Subcutaneous abdominal adipose tissue (tissue), 5 donors: Measurements from ENCODE around the gene PAPSS1.

Experiments used
- H3K27ac ChIP-seq: one replicate; pipeline ENCODE4 v1.7.0; 2013; ENCODE audit warnings: low read depth, mild to moderate bottlenecking, inconsistent platforms, low read length, moderate library complexity
- H3K27me3 ChIP-seq, 5 donors: one replicate each; pipeline ENCODE4 v1.7.0; 2013; ENCODE audit warnings: low read length in 5 of 5, inconsistent platforms in 1 of 5; ENCODE audit not compliant: control insufficient read depth in 5 of 5, insufficient read depth in 4 of 5
- H3K36me3 ChIP-seq, 5 donors: one replicate each; pipeline ENCODE4 v1.7.0; 2013; ENCODE audit warnings: low read length in 5 of 5; ENCODE audit not compliant: control insufficient read depth in 5 of 5, insufficient read depth in 5 of 5
- H3K4me1 ChIP-seq, 5 donors: one replicate each; pipeline ENCODE4 v1.7.0; 2013; ENCODE audit warnings: low read length in 5 of 5, mild to moderate bottlenecking in 3 of 5, moderate library complexity in 1 of 5; ENCODE audit not compliant: control insufficient read depth in 5 of 5, insufficient read depth in 5 of 5
- H3K4me3 ChIP-seq, 5 donors: one replicate each; pipeline ENCODE4 v1.7.0; 2013; ENCODE audit warnings: low read length in 5 of 5, low read depth in 1 of 5
- H3K9ac ChIP-seq, 5 donors: one replicate each; pipeline ENCODE4 v1.7.0; 2013; ENCODE audit warnings: low read length in 5 of 5, mild to moderate bottlenecking in 4 of 5, moderate library complexity in 3 of 5
- H3K9me3 ChIP-seq, 5 donors: one replicate each; pipeline ENCODE4 v1.7.0; 2013; ENCODE audit warnings: low read length in 5 of 5; ENCODE audit not compliant: control insufficient read depth in 5 of 5
- donor health status: healthy.
- donor health status: healthy.
- donor health status: healthy.
- donor health status: healthy.
- donor health status: healthy.

Gene PAPSS1

GRCh38 chr4:107692202-107692601 is 27.8 kb downstream of the PAPSS1 start:
- Histone ChIP-seq H3K9ac (no peak overlapping the region), H3K36me3 (peaks cover 0 to 23% (median 11%) of the 10 kb centered on the region in 5 donors), H3K4me1 (no peaks in the 10 kb centered on the region), H3K9me3 (no peaks in the 10 kb centered on the region), H3K27me3 (no peaks in the 10 kb centered on the region), H3K4me3 (no peak overlapping the region), H3K27ac (no peak overlapping the region)

DNA sequence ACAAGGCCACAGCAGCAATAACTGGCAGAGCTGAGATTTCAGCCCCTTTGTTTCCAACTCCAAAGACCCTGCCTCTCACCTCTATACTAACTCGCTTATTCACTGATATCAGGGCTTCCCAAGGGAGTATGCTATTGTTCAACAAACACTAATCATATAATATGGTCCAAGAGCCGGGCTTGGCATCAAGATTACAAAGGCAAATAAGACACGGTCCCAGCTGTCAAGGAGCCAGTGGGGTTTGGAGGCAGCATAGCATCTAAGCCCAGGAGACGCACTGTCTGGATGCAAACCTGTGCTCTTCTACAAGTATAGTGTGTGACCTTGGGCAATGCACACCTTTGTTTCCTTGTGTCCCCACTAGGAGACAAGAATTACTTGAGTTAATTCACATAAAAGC is 28.7 kb downstream of the PAPSS1 start:
- Histone ChIP-seq H3K4me1 (no peaks in the 10 kb centered on the region), H3K36me3 (peaks cover 0 to 27% (median 12%) of the 10 kb centered on the region in 5 donors), H3K4me3 (no peak overlapping the region), H3K27me3 (no peaks in the 10 kb centered on the region), H3K9ac (no peak overlapping the region), H3K27ac (no peak overlapping the region), H3K9me3 (no peaks in the 10 kb centered on the region)

- H3K27ac ChIP-seq = no peak overlapping the region
- H3K27me3 ChIP-seq = no peaks in the 10 kb centered on the region
- no peak overlapping the region for H3K9ac ChIP-seq
- H3K9me3 ChIP-seq = no peaks in the 10 kb centered on the region
- peaks cover 5 to 30% (median 22%) of the 10 kb centered on the region in 5 donors for H3K36me3 ChIP-seq
- H3K4me3 ChIP-seq = no peak overlapping the region
- H3K4me1 ChIP-seq = no peaks in the 10 kb centered on the region
These were observed 30.0 kb downstream of the PAPSS1 start for GRCh38 chr4:107689912-107690587.

DNA sequence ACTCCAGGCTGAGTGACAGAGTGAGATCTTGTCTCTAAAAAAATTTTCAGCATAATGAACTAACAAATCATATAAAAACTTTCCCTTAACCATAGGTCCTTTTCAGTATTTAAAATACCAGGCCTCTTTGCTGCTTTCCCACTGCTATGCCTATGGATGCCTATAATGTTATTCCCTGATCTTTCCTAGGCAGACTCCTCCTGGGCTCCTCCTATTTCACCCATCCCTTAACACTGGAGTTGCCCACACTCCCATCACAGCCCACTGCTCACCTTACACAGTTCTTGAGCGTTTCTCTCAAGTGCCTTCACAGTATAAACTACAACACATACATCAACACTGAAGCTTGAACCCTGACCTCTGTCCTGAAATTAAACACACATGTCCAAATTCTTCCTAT is 31.6 kb downstream of the PAPSS1 start:
- H3K9me3 ChIP-seq = no peaks in the 10 kb centered on the region
- H3K36me3 ChIP-seq = peaks cover 6 to 26% (median 21%) of the 10 kb centered on the region in 5 donors
- no peak overlapping the region for H3K9ac ChIP-seq
- no peaks in the 10 kb centered on the region for H3K27me3 ChIP-seq
- H3K4me1 ChIP-seq = no peaks in the 10 kb centered on the region
- no peak overlapping the region for H3K4me3 ChIP-seq
- no peak overlapping the region for H3K27ac ChIP-seq

DNA sequence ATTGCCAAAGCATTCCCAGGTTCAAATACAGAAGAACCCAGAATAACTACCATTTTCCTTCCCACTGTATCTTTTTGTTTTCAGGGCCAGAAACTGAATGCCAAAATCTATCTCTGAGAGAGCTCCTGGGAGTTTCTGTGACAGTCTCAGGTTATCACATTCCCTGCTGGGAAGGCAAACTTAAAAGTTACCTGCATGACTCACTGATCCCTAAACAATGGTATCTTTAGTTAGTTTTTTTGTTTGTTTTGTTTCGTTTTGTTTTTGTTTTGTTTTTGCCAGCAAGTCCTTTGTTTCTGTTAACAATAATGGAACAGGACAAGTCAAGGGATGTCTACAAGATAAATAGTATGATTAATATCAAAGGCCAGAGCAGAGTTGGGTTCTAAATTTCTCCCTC is 34.3 kb downstream of the PAPSS1 start:
- no peaks in the 10 kb centered on the region for H3K27me3 ChIP-seq
- no peak overlapping the region for H3K27ac ChIP-seq
- H3K4me3 ChIP-seq = no peak overlapping the region
- peaks cover 12 to 27% (median 26%) of the 10 kb centered on the region in 5 donors for H3K36me3 ChIP-seq
- no peak overlapping the region for H3K9ac ChIP-seq
- no peaks in the 10 kb centered on the region for H3K4me1 ChIP-seq
- H3K9me3 ChIP-seq = no peaks in the 10 kb centered on the region

- peaks cover 0 to 5% (median 0%) of the 10 kb centered on the region in 5 donors for H3K9me3 ChIP-seq
- peaks cover 15 to 34% (median 30%) of the 10 kb centered on the region in 5 donors for H3K36me3 ChIP-seq
- H3K27ac ChIP-seq = no peak overlapping the region
- H3K9ac ChIP-seq = no peak overlapping the region
- no peaks in the 10 kb centered on the region for H3K27me3 ChIP-seq
- H3K4me1 ChIP-seq = no peaks in the 10 kb centered on the region
- H3K4me3 ChIP-seq = no peak overlapping the region
These were observed 36.2 kb downstream of the PAPSS1 start for GRCh38 chr4:107683873-107684272.

GRCh38 chr4:107682306-107682705 is 37.7 kb downstream of the PAPSS1 start:
- Histone ChIP-seq H3K36me3 (peaks cover 20 to 40% (median 35%) of the 10 kb centered on the region in 5 donors), H3K9me3 (peaks cover 0 to 5% (median 0%) of the 10 kb centered on the region in 5 donors), H3K27ac (no peak overlapping the region)

GRCh38 chr4:107669068-107669467 is 51.0 kb downstream of the PAPSS1 start:
- H3K27ac ChIP-seq = no peak overlapping the region
- H3K4me3 ChIP-seq = no peak overlapping the region
- H3K9me3 ChIP-seq = no peaks in the 10 kb centered on the region
- H3K36me3 ChIP-seq = peaks cover 0 to 5% (median 0%) of the 10 kb centered on the region in 5 donors
- peaks cover 0 to 18% (median 5%) of the 10 kb centered on the region in 5 donors for H3K4me1 ChIP-seq
- H3K9ac ChIP-seq = no peak overlapping the region
- no peaks in the 10 kb centered on the region for H3K27me3 ChIP-seq

More at GRCh38 chr4:107682306-107682705, 37.7 kb downstream of the PAPSS1 start:
- Histone ChIP-seq H3K4me1 (no peaks in the 10 kb centered on the region), H3K4me3 (no peak overlapping the region), H3K27me3 (no peaks in the 10 kb centered on the region), H3K9ac (no peak overlapping the region)

DNA sequence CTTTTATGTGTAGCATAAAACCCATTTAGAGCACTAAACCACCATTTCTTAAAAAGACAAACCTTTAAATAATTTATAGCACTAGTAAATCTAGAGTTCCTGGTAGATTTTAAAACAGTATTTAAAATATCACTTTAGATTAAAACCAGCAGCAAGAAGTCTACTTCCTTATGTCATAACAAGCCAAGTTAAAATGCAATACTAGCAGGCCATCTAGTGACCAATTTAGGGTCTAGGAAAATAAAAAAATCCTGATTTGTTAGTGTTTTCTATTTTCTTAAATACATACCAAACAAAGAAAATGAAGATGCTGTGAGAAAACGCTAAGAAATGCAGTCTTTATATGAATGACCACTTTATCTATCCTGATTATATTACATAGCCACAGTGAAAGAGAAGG is 53.9 kb downstream of the PAPSS1 start:
- no peak overlapping the region for H3K27ac ChIP-seq
- H3K9ac ChIP-seq = no peak overlapping the region
- H3K27me3 ChIP-seq = no peaks in the 10 kb centered on the region

DNA sequence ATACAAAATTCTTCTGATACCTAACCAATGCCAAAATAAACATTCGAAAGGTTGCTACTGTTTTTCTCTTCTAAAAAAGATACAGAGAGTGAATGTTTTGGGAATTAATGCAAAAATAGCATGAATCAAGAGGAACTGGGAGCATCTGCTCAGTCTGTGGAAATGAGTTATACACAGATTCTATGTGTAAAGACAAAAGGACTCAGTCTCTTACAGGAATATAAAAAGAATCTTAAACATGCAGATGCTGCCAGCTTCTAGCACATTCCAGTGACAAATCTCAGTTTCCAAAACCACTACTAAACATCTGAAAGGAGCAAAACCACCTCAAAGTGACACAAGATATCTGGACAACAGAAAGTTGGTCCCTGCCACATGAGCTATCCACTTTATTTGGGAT is 55.0 kb downstream of the PAPSS1 start:
- H3K27ac ChIP-seq = no peak overlapping the region
- H3K36me3 ChIP-seq = peaks cover 0 to 5% (median 0%) of the 10 kb centered on the region in 5 donors
- H3K9ac ChIP-seq = no peak overlapping the region
- no peak overlapping the region for H3K4me3 ChIP-seq
- H3K4me1 ChIP-seq = peaks cover 0 to 18% (median 5%) of the 10 kb centered on the region in 5 donors
- H3K27me3 ChIP-seq = no peaks in the 10 kb centered on the region
- no peaks in the 10 kb centered on the region for H3K9me3 ChIP-seq

More for the DNA sequence above, 53.9 kb downstream of the PAPSS1 start:
- Histone ChIP-seq H3K4me3 (no peak overlapping the region), H3K4me1 (peaks cover 0 to 18% (median 5%) of the 10 kb centered on the region in 5 donors), H3K9me3 (no peaks in the 10 kb centered on the region), H3K36me3 (peaks cover 0 to 5% (median 0%) of the 10 kb centered on the region in 5 donors)
